BJ (cell line): ENCODE measurements around the gene ZNF792. TPM values are rescaled to one million over a fixed set of nuclear protein-coding genes. Genes with fewer than 3 reads are reported as not detected.
"Not testable (repeated sequence)": the region's sequence is repeated elsewhere in the genome, so short reads cannot be mapped to it uniquely, and the experiment has no call there.

Experiments used
- CTCF ChIA-PET: fragments of 350-600 bp; formaldehyde crosslinking; extraction: SDS; loops from one replicate; lab custom pipeline; 2021; ENCODE audit warnings: antibody characterized with exemption, inconsistent platforms; lab: Yijun Ruan, JAX
- POLR2A ChIA-PET: fragments of 300-600 bp; sonication (Branson Sonifier 250); formaldehyde crosslinking; extraction: SDS; loops from one replicate; lab custom pipeline; 2021; ENCODE audit warnings: antibody characterized with exemption; lab: Charles Lee
- DNase-seq: peaks from one replicate; pipeline ENCODE4 v3.0.0-alpha.2; 2011; ENCODE audit warnings: low read depth
- H3K27me3 ChIP-seq: 2 replicates; pipeline ENCODE4 v1.6.0; 2011; ENCODE audit warnings: low read length; ENCODE audit not compliant: control insufficient read depth, insufficient read depth
- H3K36me3 ChIP-seq: 2 replicates; pipeline ENCODE4 v1.5.1; 2011; ENCODE audit warnings: low read length; ENCODE audit not compliant: control insufficient read depth, insufficient read depth
- H3K4me3 ChIP-seq: 2 replicates; pipeline ENCODE4 v1.5.1; 2011; ENCODE audit warnings: low read depth, mild to moderate bottlenecking, control low read depth, low read length
- polyA plus RNA-seq: library from polyadenylated mRNA; depleted of rRNA; stranded (reverse); fragments of >200 nt; gene quantifications from 2 replicates; pipeline ENCODE4 v1.2.3, GENCODE V29; 2011
- TF ChIP-seq, protein P1 (sequence below): IDR thresholded peaks from 2 replicates; pipeline ENCODE4 v1.5.1; 2011; ENCODE audit warnings: low read depth, mild to moderate bottlenecking, control low read depth, inconsistent platforms, low read length, moderate library complexity; ENCODE audit not compliant: insufficient read depth

Gene ZNF792
- polyA plus RNA-seq, 1 experiment, result 1.8 TPM

DNA sequence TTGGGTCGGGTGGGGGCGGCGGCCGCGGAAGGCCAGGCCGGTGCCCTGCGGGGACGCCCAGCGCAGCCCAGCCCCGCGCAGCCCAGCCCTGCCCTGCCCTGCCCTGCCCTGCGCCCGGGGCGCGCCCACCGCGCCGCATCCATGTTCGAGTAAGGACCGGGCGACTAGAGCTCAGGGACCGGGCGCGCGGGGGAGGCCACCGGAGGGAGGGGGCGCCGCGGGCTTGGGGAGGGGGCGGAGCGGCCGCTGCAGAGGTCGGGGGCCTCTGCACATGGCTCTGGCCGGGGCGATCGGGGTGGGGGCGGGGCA is 36.3 kb upstream of the ZNF792 start:
- H3K4me3 ChIP-seq, result peak overlapping the region; percentile 87
- CTCF ChIA-PET, result interaction anchor here (0.8 to 2.6 kb wide), 6 partner anchors 9 to 44 kb away, joined by 3 to 16 read pairs (median 5); no protein-coding TSS in a partner anchor
- TF ChIP-seq, protein P1, sequence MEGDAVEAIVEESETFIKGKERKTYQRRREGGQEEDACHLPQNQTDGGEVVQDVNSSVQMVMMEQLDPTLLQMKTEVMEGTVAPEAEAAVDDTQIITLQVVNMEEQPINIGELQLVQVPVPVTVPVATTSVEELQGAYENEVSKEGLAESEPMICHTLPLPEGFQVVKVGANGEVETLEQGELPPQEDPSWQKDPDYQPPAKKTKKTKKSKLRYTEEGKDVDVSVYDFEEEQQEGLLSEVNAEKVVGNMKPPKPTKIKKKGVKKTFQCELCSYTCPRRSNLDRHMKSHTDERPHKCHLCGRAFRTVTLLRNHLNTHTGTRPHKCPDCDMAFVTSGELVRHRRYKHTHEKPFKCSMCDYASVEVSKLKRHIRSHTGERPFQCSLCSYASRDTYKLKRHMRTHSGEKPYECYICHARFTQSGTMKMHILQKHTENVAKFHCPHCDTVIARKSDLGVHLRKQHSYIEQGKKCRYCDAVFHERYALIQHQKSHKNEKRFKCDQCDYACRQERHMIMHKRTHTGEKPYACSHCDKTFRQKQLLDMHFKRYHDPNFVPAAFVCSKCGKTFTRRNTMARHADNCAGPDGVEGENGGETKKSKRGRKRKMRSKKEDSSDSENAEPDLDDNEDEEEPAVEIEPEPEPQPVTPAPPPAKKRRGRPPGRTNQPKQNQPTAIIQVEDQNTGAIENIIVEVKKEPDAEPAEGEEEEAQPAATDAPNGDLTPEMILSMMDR, result no peak
- DNase-seq, result no peak
- H3K36me3 ChIP-seq, result 0 out of 2 replicates have a peak, but pooled peaks cover under 1% of the 10 kb centered on the region
- no peaks in the 10 kb centered on the region for H3K27me3 ChIP-seq
- POLR2A ChIA-PET, result no interaction called here

DNA sequence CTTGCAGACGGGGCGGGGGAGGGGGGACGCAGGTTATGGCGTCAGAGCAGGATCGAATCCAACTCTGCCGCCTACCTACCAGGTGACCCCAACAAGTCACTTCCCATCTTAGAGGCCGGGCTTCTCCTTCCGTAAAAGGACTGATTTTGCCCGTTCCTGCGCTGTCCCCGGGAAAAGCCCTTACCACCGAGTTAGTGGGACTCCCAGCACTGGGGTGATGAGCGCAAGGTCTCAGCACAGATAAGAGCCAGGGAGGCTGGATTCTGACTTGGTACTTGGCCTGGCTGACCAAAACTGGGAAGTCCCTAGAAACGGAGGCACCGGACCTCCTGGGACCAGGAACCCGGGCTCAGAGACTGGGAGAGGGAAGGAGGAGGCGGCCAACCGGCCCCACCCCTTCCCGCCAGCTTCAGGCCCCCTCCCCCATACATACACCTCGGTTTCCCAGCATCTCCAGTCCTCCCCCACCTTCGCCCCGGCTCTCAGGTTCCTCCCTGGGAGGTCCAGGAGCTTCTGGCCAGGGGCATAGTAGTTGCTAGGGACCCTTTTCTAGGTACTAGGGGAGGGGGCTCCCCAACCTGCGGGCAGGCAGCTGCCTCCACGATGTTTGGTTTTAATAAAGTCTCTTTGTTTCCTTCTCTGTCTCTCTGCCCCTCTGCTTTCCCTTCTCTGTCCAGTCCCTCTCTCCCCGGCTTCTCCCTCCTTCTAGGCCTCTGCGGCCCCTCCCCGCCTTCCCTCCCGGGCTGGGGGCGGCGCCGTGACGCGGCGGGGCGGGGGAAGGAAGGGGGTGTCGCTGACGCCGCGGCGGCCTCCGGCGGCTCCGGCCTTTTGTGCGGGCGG is 35.7 kb upstream of the ZNF792 start, which contains the start of gene GRAMD1A:
TSS of gene GRAMD1A (plus strand) at position 826 of the 840 bp plus-strand sequence. CDS start 156 bp downstream, outside the sequence.
- Histone ChIP-seq H3K27me3 (no peaks in the 10 kb centered on the region), H3K36me3 (no peaks in the 10 kb centered on the region), H3K4me3 (peak within 1 kb of the TSS; percentile 87)
- ChIA-PET POLR2A (no interaction called here), CTCF (interaction anchor here (0.6 to 2.6 kb wide), 7 partner anchors 10 to 142 kb away, joined by 3 to 16 read pairs (median 3); no protein-coding TSS in a partner anchor)
- TF ChIP-seq, protein P1, result no peak
- DNase-seq, result peak; percentile 38

DNA sequence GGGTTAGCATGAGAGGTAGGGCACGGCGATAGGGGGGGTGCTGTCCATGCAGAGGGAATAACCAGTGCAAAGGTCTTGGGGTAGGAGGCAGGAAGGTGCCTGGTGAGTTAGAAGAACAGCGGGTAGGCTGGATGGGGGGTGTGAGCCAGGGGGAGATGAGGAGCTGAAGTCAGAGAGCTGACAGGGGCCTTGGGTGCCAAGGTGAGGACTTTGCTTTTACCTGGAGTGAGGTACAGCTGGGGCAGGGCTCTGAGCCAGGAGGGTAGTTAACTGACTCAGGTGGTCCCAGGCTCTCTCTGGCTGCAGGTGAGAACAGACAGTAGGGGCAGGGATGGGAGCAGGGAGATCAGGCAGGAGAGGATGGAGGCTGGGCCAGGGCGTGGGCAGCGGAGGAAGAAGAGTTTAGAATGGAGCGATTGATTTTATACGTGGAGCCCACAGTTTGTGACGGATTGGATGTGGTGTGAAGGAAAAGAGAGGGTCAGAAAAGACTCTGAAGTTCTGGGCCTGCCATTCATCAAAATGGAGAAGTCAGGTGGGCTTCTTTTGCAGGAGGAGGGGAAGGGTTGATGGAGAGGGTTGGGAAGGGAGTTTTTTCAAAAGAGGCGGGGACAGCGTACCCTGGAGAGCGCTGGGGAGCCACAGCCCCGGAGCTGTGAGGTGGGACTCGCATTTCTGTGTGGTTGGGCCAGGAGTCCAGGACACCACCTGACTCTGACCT is 34.9 kb upstream of the ZNF792 start:
- ChIA-PET POLR2A (no interaction called here), CTCF (interaction anchor here (0.6 to 1.2 kb wide), 3 partner anchors 9 to 143 kb away, joined by 3 to 4 read pairs (median 3); no protein-coding TSS in a partner anchor)
- TF ChIP-seq, protein P1, result no peak
- Histone ChIP-seq H3K36me3 (no peaks in the 10 kb centered on the region), H3K27me3 (no peaks in the 10 kb centered on the region), H3K4me3 (peak overlapping the region; percentile 87)
- no peak for DNase-seq

DNA sequence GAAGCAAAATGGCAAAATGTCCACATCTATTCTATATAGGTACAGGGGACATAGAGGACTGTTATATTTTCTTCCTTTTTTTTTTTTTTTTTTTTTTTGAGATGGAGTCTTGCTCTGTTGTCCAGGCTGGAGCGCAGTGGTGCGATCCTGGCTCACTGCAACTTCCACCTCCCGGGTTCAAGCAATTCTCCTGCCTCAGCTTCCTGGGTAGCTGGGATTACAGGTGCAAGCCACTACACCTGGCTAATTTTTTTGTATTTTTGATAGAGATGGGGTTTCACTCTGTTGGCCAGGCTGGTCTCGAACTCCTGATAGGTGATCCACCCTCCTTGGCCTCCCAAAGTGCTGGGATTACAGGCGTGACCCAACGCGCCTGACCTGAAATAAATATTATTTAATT is 34.2 kb upstream of the ZNF792 start:
- H3K27me3 ChIP-seq, H3K36me3 ChIP-seq, POLR2A ChIA-PET, H3K4me3 ChIP-seq, DNase-seq: not testable (repeated sequence)
- CTCF ChIA-PET, result interaction anchor here (1.4 kb wide), 1 partner anchor 46 kb away, joined by 3 read pairs; no protein-coding TSS in a partner anchor

DNA sequence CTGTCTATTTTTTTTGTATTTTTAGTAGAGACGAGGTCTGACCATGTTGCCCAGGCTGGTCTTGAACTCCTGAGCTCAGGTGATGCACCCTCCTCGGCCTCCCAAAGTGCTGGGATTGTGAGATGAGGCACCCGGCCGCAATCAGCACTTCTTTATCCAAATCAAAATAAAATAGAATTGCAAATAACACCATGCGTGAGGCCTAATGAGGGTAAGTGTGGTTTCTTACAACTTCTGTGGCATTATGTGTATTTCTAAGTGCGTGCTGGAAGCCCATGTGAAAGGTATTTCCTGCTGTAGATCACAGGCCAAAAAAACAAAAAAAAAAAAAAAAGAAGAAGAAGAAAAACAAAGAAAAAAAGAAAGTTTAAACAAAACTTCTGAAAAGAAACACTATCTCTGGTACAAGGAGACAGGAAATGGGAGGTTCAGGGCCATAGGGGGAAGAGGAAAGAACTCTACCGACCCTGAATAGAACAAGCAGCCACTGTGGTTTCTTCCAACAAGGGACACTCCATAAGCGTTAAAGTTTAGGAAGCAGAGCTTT is 33.1 kb upstream of the ZNF792 start:
- H3K36me3 ChIP-seq, result no peaks in the 10 kb centered on the region

More for the DNA sequence above, 33.1 kb upstream of the ZNF792 start:
- TF ChIP-seq, protein P1, result no peak
- ChIA-PET POLR2A (no interaction called here), CTCF (interaction anchor here (1.1 to 1.4 kb wide), 2 partner anchors 24 to 47 kb away, joined by 3 read pairs; no protein-coding TSS in a partner anchor)
- DNase-seq, result no peak
- Histone ChIP-seq H3K27me3 (no peaks in the 10 kb centered on the region), H3K4me3 (no peak overlapping the region)
